Adipocyte (in vitro differentiated cells): ENCODE measurements around the gene ADAR.

ENCODE experiments used
- DNase-seq: peaks from one replicate; pipeline ENCODE4 v3.0.0-alpha.2; 2015; ENCODE audit warnings: low read depth
- H3K27me3 ChIP-seq: replicated peaks from 2 replicates; pipeline ENCODE4 v1.7.0; 2013; ENCODE audit warnings: mild to moderate bottlenecking, low read length, moderate library complexity; ENCODE audit not compliant: control insufficient read depth, insufficient read depth
- H3K36me3 ChIP-seq: 2 replicates; pipeline ENCODE4 v1.7.0; 2013; ENCODE audit warnings: low read length, mild to moderate bottlenecking, moderate library complexity; ENCODE audit not compliant: control insufficient read depth, insufficient read depth, severe bottlenecking
- H3K4me1 ChIP-seq: 2 replicates; pipeline ENCODE4 v1.7.0; 2013; ENCODE audit warnings: mild to moderate bottlenecking, low read length, moderate library complexity; ENCODE audit not compliant: control insufficient read depth, insufficient read depth
- H3K4me3 ChIP-seq: 2 replicates; pipeline ENCODE4 v1.7.0; 2013; ENCODE audit warnings: mild to moderate bottlenecking, low read length, moderate library complexity
- H3K9ac ChIP-seq: 2 replicates; pipeline ENCODE4 v1.7.0; 2013; ENCODE audit warnings: mild to moderate bottlenecking, low read length, moderate library complexity
- H3K9me3 ChIP-seq: 2 replicates; pipeline ENCODE4 v1.7.0; 2013; ENCODE audit warnings: mild to moderate bottlenecking, low read length, moderate library complexity; ENCODE audit not compliant: control insufficient read depth

The ADAR gene

GRCh38 chr1:154568157-154568815, 39.7 kb downstream of the ADAR start:
- peaks cover 50% of the 10 kb centered on the region for H3K27me3 ChIP-seq
- H3K4me1 ChIP-seq, result peaks cover 3% of the 10 kb centered on the region
- peak overlapping the region; percentile 56 for H3K4me3 ChIP-seq
- H3K36me3 ChIP-seq, result no peaks in the 10 kb centered on the region
- no peak for DNase-seq
- H3K9me3 ChIP-seq, result no peaks in the 10 kb centered on the region
- no peak overlapping the region for H3K9ac ChIP-seq

- Histone ChIP-seq H3K9me3 (no peaks in the 10 kb centered on the region), H3K9ac (no peak within 1 kb of the TSS), H3K4me3 (peak within 1 kb of the TSS; percentile 56), H3K4me1 (peaks cover 3% of the 10 kb centered on the region), H3K27me3 (peaks cover 50% of the 10 kb centered on the region), H3K36me3 (no peaks in the 10 kb centered on the region)
- peak; percentile 74 for DNase-seq
These were observed 40.4 kb downstream of the ADAR start, which contains the start of gene CHRNB2 for GRCh38 chr1:154567386-154568156. TSS of gene CHRNB2 (plus strand) at chr1:154567778. CDS start at chr1:154568045, 267 bp downstream.

DNA sequence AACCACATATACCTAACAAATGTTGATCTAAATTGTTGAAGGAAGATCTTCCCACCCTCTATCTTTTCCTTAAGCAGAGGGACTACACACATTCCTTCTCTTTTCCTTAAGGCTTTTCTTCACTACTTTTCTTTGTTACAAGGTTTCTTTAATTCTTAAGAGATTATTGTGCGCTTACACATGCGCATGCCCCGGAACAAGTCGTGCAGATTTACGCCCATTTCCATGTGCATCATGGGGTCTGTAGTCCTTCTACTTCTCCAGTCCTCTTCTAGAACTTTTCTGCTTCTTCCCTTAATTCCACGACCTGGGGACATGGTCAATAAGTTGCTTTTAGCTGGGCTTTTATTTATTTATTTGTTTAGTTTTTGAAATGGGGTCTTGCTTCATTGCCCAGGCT, 42.1 kb downstream of the ADAR start:
- H3K4me1 ChIP-seq, result peaks cover 3% of the 10 kb centered on the region
- H3K9me3 ChIP-seq, result no peaks in the 10 kb centered on the region
- no peak for DNase-seq
- H3K9ac ChIP-seq, result no peak overlapping the region
- no peak overlapping the region for H3K4me3 ChIP-seq
- peaks cover 43% of the 10 kb centered on the region for H3K27me3 ChIP-seq
- no peaks in the 10 kb centered on the region for H3K36me3 ChIP-seq

DNA sequence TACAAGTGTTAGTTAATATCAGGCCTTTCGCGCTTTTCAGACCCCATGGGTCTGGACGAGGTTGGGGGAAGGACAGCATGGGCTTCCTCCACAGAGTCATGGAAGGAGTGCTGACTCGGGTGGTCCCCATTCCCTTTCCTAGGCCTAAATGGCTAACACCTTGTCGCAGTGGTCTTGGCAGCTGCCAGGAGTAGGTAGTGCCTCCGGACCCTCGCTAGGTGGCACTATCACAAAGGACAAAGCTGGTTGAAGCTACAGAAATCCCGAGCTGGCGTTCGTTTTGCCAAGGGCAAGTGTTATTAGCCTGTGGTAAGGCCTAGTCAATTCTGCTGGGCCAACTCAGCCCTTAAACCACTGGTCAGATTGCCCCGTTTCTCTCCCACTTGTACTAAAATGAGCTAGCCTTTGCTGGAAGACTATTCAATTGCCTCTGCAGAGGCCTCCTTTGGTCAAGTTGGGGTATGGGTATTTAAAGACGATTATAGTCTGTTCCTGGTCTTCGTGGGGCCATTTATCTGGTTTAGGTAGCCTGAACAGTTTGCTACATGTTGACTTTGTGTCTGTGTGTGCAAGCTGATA, 48.4 kb downstream of the ADAR start:
- peak overlapping the region; percentile 94 for H3K9ac ChIP-seq
- no peaks in the 10 kb centered on the region for H3K9me3 ChIP-seq
- H3K27me3 ChIP-seq, result no peaks in the 10 kb centered on the region
- peak; percentile 97 for DNase-seq
- H3K4me1 ChIP-seq, result peaks cover 30% of the 10 kb centered on the region
- peak overlapping the region; percentile 87 for H3K4me3 ChIP-seq
- H3K36me3 ChIP-seq, result peaks cover 13% of the 10 kb centered on the region

DNA sequence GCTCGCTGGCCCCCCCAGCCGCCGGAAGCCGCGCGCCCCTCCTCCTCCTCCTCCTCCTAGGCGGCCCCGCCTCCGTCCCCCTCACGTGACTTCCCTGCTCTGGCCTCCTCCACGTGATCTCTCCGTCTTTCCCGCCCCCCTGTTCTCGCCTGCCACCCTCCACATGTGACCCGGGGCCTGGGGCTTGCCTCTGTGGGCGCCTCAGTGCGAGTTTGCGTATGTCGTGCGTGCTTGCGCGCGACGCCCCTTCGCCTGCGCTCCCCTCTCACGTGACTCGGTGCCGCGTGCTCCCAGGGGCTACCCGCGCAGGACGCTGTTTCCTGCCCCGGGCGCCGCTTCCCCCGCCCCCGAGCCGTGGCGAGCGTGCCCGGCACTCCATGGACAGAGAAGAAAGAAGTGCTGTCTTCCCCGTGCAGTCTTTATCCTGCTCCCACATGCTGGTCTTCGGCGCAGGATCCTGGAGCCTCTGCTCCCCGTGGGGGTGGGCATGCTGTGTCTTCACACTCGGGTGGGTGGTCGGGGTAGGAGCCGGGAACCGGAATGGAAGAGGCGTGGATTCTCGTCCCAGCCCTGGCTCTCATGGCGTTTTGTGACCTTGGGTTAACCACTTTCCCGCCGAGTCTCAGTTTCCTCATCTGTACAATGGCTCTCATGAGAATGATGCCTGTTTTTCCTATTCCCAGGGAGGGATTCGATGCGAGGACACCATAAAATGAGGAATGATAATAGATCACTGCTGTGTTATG, 49.1 kb downstream of the ADAR start:
- Histone ChIP-seq H3K9me3 (no peaks in the 10 kb centered on the region), H3K36me3 (peaks cover 19% of the 10 kb centered on the region), H3K4me1 (peaks cover 30% of the 10 kb centered on the region), H3K9ac (peak overlapping the region; percentile 94), H3K4me3 (peak overlapping the region; percentile 87), H3K27me3 (no peaks in the 10 kb centered on the region)
- peak; percentile 100 for DNase-seq

- Histone ChIP-seq H3K9me3 (no peaks in the 10 kb centered on the region), H3K27me3 (no peaks in the 10 kb centered on the region), H3K4me3 (peak within 1 kb of the TSS; percentile 89), H3K36me3 (peaks cover 27% of the 10 kb centered on the region), H3K9ac (peak within 1 kb of the TSS; percentile 95), H3K4me1 (peaks cover 36% of the 10 kb centered on the region)
- DNase-seq, result peak; percentile 75
These were observed 49.9 kb downstream of the ADAR start, which contains the start of gene UBE2Q1 for GRCh38 chr1:154557939-154558719. TSS of gene UBE2Q1 (minus strand) at chr1:154558662. CDS start at chr1:154558553, 109 bp downstream.

GRCh38 chr1:154557248-154557938, 50.6 kb downstream of the ADAR start:
- peaks cover 36% of the 10 kb centered on the region for H3K4me1 ChIP-seq
- DNase-seq, result peak; percentile 21
- peak overlapping the region; percentile 95 for H3K9ac ChIP-seq
- H3K9me3 ChIP-seq, result no peaks in the 10 kb centered on the region
- peaks cover 34% of the 10 kb centered on the region for H3K36me3 ChIP-seq
- H3K27me3 ChIP-seq, result no peaks in the 10 kb centered on the region
- H3K4me3 ChIP-seq, result peak overlapping the region; percentile 89

DNA sequence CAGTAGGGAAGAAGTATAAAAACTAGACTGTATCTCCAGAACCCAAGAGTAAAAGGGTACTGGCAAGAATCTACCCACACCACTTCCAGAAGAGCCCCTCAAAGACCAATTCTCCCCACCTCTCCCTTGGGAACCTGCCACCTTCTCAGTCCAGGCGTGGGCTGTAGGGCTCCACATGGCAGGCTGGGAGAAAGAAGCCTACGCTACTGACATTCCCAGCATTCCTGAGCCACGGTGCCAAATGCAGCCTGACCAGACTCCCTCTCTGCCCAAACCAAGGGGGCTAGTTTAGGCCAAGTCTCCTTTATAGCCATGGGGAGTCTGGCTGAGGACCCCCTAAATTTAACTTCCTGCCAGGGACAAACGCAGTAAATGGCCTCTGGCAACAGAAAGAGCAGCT, 51.6 kb downstream of the ADAR start:
- H3K4me3 ChIP-seq, result peak overlapping the region; percentile 89

DNA sequence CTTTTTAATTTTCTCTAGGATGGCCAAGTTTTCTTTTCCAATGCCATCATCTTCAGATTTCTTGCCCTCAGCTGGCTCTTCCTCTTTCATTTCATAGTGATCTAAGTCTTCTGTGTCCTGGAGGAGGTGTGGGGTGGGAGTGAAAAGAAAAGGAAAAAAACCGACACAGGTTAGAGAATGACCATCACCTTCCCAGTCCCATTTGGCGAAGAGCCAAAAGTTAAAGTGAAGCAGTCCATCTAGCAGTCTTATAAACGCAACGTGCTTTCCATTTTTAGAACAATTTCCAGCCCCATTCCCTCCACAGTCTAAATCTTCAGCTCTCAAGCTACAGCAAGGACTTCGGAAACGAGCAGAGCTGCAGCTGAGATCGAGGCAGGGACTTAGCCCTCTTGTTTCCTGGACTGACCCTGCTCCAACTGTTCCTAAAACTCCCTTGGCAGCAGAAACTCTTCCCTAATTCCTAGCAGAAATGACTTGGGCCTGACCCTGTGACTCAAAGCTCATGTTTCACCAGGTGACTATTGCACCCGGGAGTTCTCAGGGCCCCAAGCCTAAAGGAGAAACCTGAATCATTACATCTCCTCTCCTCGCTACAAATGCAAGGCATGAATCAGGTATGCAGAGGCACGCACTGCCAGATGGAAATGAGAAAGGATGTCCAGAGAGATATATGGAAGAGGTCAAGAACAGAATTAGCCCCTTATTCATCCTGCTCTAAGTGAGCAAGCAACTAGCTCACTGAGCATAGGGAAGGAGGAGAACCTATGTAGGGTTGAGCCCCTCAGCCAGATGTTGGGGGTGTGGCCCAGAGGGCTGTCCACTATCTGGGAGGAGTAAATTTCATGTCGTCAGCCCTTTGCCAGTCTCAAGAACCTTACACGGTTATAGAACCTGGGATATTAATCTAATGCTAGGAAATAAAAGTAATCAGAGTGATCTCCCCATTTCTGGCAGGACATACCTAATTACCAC, 54.6 kb downstream of the ADAR start:
- Histone ChIP-seq H3K36me3 (peaks cover 70% of the 10 kb centered on the region), H3K27me3 (no peaks in the 10 kb centered on the region), H3K9ac (peak overlapping the region; percentile 6), H3K4me3 (no peak overlapping the region), H3K4me1 (peaks cover 32% of the 10 kb centered on the region), H3K9me3 (no peaks in the 10 kb centered on the region)
- no peak for DNase-seq

More for the DNA sequence above, 51.6 kb downstream of the ADAR start:
- DNase-seq, result peak; percentile 67
- Histone ChIP-seq H3K9me3 (no peaks in the 10 kb centered on the region), H3K27me3 (no peaks in the 10 kb centered on the region), H3K9ac (peak overlapping the region; percentile 95), H3K36me3 (peaks cover 44% of the 10 kb centered on the region), H3K4me1 (peaks cover 36% of the 10 kb centered on the region)
